GM12878 (cell line): ENCODE results near the gene SLC2A1. TPM values are rescaled to one million over a fixed set of nuclear protein-coding genes. Genes with fewer than 3 reads are reported as not detected.

Source experiments
- CBFB ChIP-seq: IDR thresholded peaks from 2 replicates; pipeline ENCODE4 v1.6.1; 2016; ENCODE audit warnings: antibody characterized with exemption, low read depth
- CBX5 ChIP-seq: sonication (generic); IDR thresholded peaks from 2 replicates; pipeline ENCODE4 v1.6.1; 2016; ENCODE audit warnings: low read depth, moderate library complexity, mild to moderate bottlenecking, inconsistent platforms
- ESRRA ChIP-seq: IDR thresholded peaks from 2 replicates; pipeline ENCODE4 v1.6.1; 2012; ENCODE audit warnings: mild to moderate bottlenecking, low read length, improper control_type of control experiment
- FOS ChIP-seq: IDR thresholded peaks from 3 replicates; pipeline ENCODE4 v1.6.1; 2011; ENCODE audit warnings: borderline replicate concordance; ENCODE audit not compliant: insufficient read length; ENCODE audit errors: extremely low read depth
- HDAC2 ChIP-seq: fragments of 200-600 bp; sonication (generic); IDR thresholded peaks from 2 replicates; pipeline ENCODE4 v1.6.1; 2017
- HDGF ChIP-seq: fragments of 450-650 bp; IDR thresholded peaks from 2 replicates; pipeline ENCODE4 v1.6.1; 2016; ENCODE audit warnings: antibody characterized with exemption
- IKZF1 ChIP-seq: fragments of 450-650 bp; conservative IDR thresholded peaks from 2 replicates; pipeline ENCODE4 v1.6.1; 2017; ENCODE audit warnings: antibody characterized with exemption, mild to moderate bottlenecking
- KAT2A ChIP-seq: conservative IDR thresholded peaks from 2 replicates; pipeline ENCODE4 v1.6.1; 2011; ENCODE audit warnings: low read depth, low read length; ENCODE audit not compliant: control insufficient read depth
- PAX5 ChIP-seq: IDR thresholded peaks from 2 replicates; pipeline ENCODE4 v1.6.1; 2011; ENCODE audit warnings: low read depth, low read length, borderline replicate concordance
- RFX5 ChIP-seq: IDR thresholded peaks from 2 replicates; pipeline ENCODE4 v1.6.1; 2011; ENCODE audit warnings: low read depth, low read length, improper control_type of control experiment
- RUNX3 ChIP-seq: IDR thresholded peaks from 2 replicates; pipeline ENCODE4 v1.6.1; 2012; ENCODE audit warnings: low read length, inconsistent platforms
- SPI1 ChIP-seq: IDR thresholded peaks from 2 replicates; pipeline ENCODE4 v1.6.1; 2011; ENCODE audit warnings: low read depth, mild to moderate bottlenecking, low read length, moderate library complexity, borderline replicate concordance; ENCODE audit not compliant: insufficient read depth
- SREBF2 ChIP-seq: IDR thresholded peaks from 2 replicates; pipeline ENCODE4 v1.6.1; 2012; ENCODE audit warnings: mild to moderate bottlenecking, low read length
- SRF ChIP-seq, 2 experiments: IDR thresholded peaks; 2 replicates each; pipeline ENCODE4 v1.6.1; 2011; ENCODE audit warnings: low read depth in 2 of 2, low read length in 2 of 2, mild to moderate bottlenecking in 1 of 2, moderate library complexity in 1 of 2
- STAT1 ChIP-seq: fragments of 450-650 bp; conservative IDR thresholded peaks from 2 replicates; pipeline ENCODE4 v1.6.1; 2014; ENCODE audit warnings: antibody characterized with exemption, mild to moderate bottlenecking
- TBL1XR1 ChIP-seq: IDR thresholded peaks from 2 replicates; pipeline ENCODE4 v1.6.1; 2012; ENCODE audit warnings: low read depth, low read length, improper control_type of control experiment
- ZNF384 ChIP-seq: IDR thresholded peaks from 2 replicates; pipeline ENCODE4 v1.6.1; 2012; ENCODE audit warnings: low read depth, mild to moderate bottlenecking, low read length, improper control_type of control experiment, borderline replicate concordance
- ZNF622 ChIP-seq: fragments of 450-650 bp; IDR thresholded peaks from 2 replicates; pipeline ENCODE4 v1.6.1; 2017; ENCODE audit warnings: mild to moderate bottlenecking, inconsistent platforms
- ZZZ3 ChIP-seq: IDR thresholded peaks from 2 replicates; pipeline ENCODE4 v1.6.1; 2011; ENCODE audit warnings: low read depth; ENCODE audit not compliant: control insufficient read depth, insufficient read length
- polyA plus RNA-seq, 11 experiments: library from polyadenylated mRNA; depleted of rRNA in 4 of 11; unstranded in 6 of 11; stranded (reverse) in 5 of 11; fragments of >200 nt; fragmentation: Nextera tagmentation in 4 of 11; fragmentation: Illumina TruSeq in 1 of 11; extraction: Ambion mirVana in 4 of 11; extraction: Trizol in 1 of 11; gene quantifications; 1 replicate in 1 of 11; 2 replicates in 10 of 11; pipeline versions ENCODE4 v1.2.1 to v1.2.3, GENCODE V29; 2011 to 2016; ENCODE audit warnings: inconsistent platforms in 2 of 11, missing spikeins in 2 of 11, low read depth in 1 of 11
- total RNA-seq, 4 experiments: library from RNA; depleted of rRNA in 3 of 4; stranded (reverse); fragments of >200 nt in 3 of 4; fragmentation: Illumina TruSeq in 1 of 4; extraction: Trizol in 1 of 4; gene quantifications; 2 replicates each; pipeline versions ENCODE4 v1.2.1 to v1.2.3, GENCODE V29; 2013 to 2021
- TF ChIP-seq, protein P1 (sequence below): fragments of 150-350 bp; IDR thresholded peaks from 2 replicates; pipeline ENCODE4 v1.6.1; 2016; ENCODE audit warnings: low read depth, low read length
- TF ChIP-seq, protein P2 (sequence below): fragments of 450-650 bp; IDR thresholded peaks from 2 replicates; pipeline ENCODE4 v1.6.1; 2016; ENCODE audit warnings: mild to moderate bottlenecking
- TF ChIP-seq, protein P3 (sequence below): IDR thresholded peaks from 2 replicates; pipeline ENCODE4 v1.6.1; 2012; ENCODE audit warnings: low read depth, low read length, improper control_type of control experiment
- TF ChIP-seq, protein P4 (sequence below): fragments of 450-650 bp; formaldehyde crosslinking; IDR thresholded peaks from 2 replicates; pipeline ENCODE4 v1.5.0; 2022; ENCODE audit warnings: mild to moderate bottlenecking, missing genetic modification characterization
- TF ChIP-seq, protein P5 (sequence below): IDR thresholded peaks from 2 replicates; pipeline ENCODE4 v1.6.1; 2012; ENCODE audit warnings: low read depth, low read length, improper control_type of control experiment

SLC2A1 gene
- total and polyA plus RNA-seq, 10 of the 15 experiments (the other 5 are each of a cell fraction or from before 2014, with no cell fraction given), result 5.7 to 66.0 (median 44.2) TPM

DNA sequence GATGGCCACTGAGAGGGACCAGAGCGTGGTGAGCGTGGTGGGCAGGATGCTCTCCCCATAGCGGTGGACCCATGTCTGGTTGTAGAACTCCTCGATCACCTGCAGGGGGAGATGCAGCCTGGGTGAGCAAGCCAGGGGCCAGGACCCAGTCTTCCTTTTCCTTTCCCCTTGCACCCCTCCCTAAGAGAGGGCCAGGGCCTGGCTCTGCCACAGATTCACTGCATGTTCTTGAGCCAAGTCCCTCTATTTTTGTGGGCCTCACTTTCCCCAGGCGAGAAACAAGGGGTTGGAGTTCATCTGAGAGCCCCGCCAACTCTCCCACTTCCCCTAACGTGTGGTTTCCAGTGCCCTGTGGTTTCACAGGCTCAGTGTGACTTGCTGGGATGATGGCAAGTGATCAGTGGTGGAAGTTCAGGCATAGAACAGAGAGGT lies 27.5 kb downstream of the SLC2A1 start (continued):
- TF ChIP-seq, protein P1, sequence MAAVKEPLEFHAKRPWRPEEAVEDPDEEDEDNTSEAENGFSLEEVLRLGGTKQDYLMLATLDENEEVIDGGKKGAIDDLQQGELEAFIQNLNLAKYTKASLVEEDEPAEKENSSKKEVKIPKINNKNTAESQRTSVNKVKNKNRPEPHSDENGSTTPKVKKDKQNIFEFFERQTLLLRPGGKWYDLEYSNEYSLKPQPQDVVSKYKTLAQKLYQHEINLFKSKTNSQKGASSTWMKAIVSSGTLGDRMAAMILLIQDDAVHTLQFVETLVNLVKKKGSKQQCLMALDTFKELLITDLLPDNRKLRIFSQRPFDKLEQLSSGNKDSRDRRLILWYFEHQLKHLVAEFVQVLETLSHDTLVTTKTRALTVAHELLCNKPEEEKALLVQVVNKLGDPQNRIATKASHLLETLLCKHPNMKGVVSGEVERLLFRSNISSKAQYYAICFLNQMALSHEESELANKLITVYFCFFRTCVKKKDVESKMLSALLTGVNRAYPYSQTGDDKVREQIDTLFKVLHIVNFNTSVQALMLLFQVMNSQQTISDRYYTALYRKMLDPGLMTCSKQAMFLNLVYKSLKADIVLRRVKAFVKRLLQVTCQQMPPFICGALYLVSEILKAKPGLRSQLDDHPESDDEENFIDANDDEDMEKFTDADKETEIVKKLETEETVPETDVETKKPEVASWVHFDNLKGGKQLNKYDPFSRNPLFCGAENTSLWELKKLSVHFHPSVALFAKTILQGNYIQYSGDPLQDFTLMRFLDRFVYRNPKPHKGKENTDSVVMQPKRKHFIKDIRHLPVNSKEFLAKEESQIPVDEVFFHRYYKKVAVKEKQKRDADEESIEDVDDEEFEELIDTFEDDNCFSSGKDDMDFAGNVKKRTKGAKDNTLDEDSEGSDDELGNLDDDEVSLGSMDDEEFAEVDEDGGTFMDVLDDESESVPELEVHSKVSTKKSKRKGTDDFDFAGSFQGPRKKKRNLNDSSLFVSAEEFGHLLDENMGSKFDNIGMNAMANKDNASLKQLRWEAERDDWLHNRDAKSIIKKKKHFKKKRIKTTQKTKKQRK, result no peak
- TF ChIP-seq FOS (no peak), SREBF2 (no peak), ZNF622 (no peak), HDGF (no peak), ZZZ3 (no peak), CBFB (peak; percentile 88), IKZF1 (peak; percentile 77), PAX5 (no peak), RFX5 (no peak), ZNF384 (no peak), STAT1 (no peak), CBX5 (no peak), ESRRA (no peak), HDAC2 (no peak), SRF (IDR thresholded peaks at IDR 0.05; ENCODE audit: low read depth in 2 of 2, low read length in 2 of 2) (no peak), TBL1XR1 (no peak), SPI1 (peak; percentile 94), RUNX3 (peak; percentile 97), KAT2A (no peak)
- TF ChIP-seq, protein P2, sequence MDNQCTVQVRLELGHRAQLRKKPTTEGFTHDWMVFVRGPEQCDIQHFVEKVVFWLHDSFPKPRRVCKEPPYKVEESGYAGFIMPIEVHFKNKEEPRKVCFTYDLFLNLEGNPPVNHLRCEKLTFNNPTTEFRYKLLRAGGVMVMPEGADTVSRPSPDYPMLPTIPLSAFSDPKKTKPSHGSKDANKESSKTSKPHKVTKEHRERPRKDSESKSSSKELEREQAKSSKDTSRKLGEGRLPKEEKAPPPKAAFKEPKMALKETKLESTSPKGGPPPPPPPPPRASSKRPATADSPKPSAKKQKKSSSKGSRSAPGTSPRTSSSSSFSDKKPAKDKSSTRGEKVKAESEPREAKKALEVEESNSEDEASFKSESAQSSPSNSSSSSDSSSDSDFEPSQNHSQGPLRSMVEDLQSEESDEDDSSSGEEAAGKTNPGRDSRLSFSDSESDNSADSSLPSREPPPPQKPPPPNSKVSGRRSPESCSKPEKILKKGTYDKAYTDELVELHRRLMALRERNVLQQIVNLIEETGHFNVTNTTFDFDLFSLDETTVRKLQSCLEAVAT, result peak; percentile 68; the same call in 1 of the 2 replicates
- TF ChIP-seq, protein P3, sequence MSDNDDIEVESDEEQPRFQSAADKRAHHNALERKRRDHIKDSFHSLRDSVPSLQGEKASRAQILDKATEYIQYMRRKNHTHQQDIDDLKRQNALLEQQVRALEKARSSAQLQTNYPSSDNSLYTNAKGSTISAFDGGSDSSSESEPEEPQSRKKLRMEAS, result no peak
- TF ChIP-seq, protein P4, sequence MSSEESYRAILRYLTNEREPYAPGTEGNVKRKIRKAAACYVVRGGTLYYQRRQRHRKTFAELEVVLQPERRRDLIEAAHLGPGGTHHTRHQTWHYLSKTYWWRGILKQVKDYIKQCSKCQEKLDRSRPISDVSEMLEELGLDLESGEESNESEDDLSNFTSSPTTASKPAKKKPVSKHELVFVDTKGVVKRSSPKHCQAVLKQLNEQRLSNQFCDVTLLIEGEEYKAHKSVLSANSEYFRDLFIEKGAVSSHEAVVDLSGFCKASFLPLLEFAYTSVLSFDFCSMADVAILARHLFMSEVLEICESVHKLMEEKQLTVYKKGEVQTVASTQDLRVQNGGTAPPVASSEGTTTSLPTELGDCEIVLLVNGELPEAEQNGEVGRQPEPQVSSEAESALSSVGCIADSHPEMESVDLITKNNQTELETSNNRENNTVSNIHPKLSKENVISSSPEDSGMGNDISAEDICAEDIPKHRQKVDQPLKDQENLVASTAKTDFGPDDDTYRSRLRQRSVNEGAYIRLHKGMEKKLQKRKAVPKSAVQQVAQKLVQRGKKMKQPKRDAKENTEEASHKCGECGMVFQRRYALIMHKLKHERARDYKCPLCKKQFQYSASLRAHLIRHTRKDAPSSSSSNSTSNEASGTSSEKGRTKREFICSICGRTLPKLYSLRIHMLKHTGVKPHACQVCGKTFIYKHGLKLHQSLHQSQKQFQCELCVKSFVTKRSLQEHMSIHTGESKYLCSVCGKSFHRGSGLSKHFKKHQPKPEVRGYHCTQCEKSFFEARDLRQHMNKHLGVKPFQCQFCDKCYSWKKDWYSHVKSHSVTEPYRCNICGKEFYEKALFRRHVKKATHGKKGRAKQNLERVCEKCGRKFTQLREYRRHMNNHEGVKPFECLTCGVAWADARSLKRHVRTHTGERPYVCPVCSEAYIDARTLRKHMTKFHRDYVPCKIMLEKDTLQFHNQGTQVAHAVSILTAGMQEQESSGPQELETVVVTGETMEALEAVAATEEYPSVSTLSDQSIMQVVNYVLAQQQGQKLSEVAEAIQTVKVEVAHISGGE (CRISPR knock-in tag), result no peak
- TF ChIP-seq, protein P5, sequence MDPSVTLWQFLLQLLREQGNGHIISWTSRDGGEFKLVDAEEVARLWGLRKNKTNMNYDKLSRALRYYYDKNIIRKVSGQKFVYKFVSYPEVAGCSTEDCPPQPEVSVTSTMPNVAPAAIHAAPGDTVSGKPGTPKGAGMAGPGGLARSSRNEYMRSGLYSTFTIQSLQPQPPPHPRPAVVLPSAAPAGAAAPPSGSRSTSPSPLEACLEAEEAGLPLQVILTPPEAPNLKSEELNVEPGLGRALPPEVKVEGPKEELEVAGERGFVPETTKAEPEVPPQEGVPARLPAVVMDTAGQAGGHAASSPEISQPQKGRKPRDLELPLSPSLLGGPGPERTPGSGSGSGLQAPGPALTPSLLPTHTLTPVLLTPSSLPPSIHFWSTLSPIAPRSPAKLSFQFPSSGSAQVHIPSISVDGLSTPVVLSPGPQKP, result no peak
